HG03064 (cell line): ENCODE measurements around the gene TARDBP.
A peak's percentile ranks its signal among the peaks of the same experiment; 100 is the strongest.
"Not testable (repeated sequence)": the region's sequence is repeated elsewhere in the genome, so short reads cannot be mapped to it uniquely, and the experiment has no call there.

Experiments
- ATAC-seq: cut with Tn5 transposase; IDR thresholded peaks from one replicate; pipeline ENCODE4 v1.9.1; 2021; ENCODE audit warnings: low read depth; ENCODE audit not compliant: unreplicated experiment

TARDBP gene

DNA sequence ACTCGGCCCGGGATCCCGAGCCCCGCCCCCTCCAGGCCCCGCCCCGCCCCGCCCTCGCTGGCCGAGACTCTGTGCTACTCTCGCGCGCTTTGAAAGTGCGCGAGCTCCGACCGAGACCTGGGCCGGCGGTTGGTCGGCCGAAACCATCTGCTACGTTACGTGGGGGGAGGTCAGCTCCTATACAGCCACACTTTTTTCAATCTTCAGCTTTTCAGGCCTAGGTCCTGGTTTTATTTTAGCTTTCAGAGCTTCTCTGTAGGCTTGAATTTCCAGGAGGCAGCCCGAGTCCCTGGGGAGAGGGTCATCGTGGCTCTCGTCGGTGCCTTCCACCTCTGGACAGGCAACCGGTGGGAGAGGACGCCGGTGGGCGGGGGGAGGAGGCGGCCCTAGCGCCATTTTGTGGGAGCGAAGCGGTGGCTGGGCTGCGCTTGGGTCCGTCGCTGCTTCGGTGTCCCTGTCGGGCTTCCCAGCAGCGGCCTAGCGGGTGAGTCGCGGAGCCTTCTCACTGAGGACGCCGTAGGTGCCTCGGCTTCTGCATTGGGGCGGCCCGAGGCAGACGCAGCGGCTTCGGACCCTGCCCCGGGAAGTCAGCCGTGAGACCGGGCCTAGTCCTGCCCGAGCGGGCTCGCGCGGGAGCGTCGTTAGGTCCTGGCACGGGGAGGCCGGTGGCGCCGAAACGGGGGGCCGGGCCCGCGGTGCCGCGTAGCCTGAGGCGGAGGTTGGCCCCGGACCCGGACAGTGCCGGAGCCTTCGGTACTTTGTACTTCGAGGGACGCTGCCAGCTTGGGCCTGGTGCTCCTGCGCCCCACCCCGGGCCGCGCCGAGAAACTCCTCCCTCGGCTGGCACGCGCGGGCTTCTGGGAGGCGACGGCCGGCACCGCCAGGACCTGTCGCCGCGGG is at the start of gene TARDBP:
TSS of gene TARDBP (plus strand) at position 395 of the 900 bp plus-strand sequence. CDS start 1,074 bp downstream, outside the sequence.
- ATAC-seq: peak; percentile 82

DNA sequence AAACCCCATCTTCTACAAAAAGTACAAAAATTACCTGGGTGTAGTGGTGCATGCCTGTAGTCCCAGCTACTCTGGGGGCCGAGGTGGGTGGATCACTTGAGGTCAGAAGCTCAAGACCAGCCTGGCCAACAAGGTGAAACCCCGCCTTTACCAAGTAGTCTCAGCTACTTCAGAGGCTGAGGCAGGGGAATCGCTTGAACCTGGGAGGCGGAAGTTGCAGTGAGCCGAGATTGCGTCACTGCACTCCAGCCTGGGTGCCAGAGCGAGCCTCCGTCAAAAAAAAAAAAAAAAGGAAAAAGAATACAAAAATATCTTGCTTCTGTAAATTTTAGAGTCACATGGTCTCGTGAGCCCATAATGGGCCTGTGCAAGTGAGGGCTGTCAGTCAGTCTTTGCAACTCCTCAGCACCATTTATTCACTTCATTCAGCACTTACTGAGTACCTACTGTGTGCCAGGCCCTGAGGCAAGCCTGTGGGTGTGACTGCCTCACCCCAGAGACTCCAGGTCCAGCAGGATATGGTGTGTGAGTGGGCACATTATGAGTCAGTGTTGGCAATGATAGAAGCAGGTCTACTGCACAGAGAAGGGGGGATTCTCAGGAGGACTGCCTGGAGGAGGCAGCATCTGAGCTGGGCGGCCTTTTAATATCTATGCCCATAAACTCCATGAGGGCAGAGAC is 46.8 kb upstream of the TARDBP start:
- no peak for ATAC-seq

DNA sequence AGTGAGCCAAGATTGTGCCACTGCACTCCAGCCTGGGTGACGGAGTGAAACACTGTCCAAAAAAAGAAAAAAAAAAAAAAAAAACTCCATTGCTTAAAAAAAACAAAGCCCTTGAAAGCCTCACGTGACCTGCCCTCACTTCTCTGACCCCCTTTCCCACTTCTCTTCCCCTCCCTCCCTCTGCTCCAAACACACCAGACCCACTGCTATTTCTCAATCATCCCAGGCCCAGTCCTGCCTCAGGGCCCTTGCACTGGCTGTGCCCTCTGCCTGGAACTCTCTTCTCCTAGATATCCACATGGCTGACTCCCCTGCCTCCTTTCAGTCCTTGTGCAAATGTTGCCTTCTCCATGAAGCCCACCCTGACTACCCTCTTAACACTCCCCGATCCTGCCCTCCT is 45.4 kb upstream of the TARDBP start:
- no peak for ATAC-seq

DNA sequence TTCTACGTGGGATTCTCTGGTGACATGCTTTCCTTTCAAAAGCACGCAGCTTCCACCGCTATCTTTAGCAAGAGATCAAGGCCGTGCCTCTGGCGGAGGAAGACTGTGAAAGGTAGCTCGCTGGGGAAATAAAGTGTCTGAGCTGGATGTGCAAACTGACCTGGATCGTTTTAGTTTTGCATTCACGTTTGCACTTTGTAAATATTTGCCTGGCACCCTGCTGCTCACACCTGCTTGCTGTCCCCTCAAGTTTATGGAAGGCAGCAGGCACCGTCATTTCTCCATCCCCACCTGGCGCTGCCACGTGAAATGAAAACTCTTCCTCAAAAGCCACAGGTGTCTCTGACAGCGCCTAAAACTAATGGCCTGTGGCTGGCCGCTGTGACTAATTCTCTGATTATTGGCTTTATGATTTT is 44.0 kb upstream of the TARDBP start:
- ATAC-seq: no peak

DNA sequence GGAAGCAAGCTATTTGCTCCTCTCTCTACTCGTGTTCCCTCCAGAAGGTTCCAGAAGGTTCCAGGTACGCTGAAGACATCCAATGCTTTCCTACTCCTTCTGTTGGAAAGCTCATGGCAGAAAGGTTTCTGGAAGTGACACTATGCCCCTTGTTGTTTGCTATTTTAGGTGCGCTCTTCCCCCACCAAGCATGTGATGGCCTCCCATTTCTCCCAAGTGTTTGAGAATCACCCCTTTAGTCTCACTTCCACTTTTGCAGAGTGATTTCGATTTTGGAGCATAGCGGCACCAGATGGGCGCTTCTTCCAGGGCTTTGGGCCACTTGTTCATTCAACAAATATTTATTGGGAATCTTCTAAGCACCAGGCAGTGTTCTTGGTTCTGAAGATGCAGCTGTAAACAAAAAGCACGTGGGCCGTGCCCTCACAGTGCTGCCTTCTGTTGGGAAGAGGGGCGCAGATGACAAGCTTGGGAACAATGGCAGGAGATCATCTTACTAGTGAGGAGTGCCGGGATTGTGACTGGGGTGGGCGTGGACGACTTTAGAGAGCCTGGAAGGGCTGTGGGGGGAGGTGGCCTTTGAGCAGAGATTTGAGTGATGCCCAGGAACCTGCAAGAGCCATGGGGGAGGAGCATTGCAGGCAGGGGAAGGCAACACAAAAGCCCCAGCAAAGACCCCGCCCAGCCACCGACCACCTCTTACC is 43.0 kb upstream of the TARDBP start:
- no peak for ATAC-seq

DNA sequence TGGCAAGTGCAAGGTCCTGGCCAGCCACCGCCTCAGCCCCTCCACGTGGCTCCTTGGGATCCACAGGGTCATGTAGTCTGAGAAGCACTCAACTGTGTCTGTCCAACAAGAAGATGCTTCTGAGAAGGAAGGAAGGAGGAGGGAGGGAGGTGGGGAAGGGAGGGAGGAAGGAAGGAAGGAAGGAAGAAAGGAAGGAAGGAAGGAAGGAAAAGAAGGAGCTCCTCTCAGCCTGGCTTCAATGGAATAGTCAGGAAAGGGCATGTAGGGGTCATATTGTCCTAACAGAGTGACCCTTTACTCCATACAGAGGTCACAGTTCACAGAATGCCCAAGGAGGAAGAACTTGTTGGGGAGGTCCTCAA is 42.5 kb upstream of the TARDBP start:
- ATAC-seq: no peak

DNA sequence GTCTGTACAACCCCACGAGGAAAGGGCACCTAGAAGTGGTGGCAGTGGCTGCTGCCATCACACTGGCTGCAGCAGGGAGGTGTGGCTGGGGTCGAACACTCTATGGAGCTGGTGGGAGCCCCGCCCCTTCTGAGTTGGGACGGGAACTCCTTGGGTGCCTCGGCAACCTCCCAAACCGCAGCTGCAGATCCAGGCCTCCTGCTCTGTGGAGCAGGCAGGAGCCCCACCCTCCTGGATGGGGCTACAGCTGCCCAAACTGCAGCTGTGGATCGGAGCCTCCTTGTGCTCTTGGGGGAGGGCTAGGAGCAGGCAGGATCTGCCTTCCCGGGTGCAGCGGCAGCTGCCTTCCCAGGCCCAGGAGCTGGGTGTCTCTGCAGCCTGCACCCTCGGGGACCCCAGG is 38.9 kb upstream of the TARDBP start:
- ATAC-seq: no peak

DNA sequence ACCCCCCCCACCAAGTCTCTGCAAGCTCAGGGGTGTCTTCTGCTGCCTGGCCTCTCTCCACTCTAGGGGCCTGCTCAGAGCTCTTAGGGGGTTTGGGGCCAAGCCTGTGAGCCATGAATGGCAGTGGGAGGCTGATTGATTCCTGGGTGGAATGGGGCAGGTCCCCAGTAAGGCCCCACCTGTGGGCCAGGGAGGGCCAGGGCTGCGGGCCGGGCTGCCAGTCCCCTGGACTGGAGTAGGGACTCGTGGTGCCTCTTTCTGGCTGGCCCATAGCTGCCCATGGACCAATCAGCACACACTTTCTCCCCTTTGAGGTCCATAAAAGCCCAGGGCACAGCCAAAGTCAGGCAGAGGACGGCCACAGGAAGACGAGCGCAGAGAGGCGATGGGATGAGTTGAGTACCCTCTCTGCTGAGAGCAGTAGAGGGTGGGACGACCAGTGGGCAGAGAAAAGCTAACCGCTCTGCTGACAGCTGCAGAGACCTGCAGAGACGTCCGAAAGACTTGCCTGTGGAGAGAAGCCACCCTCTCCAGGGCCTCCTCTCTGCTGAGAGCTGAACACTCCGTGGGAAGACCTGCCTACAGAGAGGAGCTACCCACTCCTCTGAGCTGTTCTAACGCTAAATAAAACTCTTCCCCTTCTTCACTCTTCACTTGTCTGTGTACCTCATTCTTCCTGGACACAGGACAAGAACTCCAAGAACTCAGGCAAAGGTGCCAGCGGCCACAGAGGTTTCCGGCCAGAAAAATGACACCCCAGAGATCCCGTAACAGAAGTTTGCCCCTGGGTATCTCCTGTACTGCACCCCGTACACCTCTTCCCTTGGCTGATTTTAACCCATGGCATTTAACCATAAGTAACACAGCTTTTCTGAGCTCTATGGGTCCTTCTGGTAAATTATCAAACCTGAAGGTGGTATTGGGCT is 38.2 kb upstream of the TARDBP start:
- ATAC-seq: no peak

DNA sequence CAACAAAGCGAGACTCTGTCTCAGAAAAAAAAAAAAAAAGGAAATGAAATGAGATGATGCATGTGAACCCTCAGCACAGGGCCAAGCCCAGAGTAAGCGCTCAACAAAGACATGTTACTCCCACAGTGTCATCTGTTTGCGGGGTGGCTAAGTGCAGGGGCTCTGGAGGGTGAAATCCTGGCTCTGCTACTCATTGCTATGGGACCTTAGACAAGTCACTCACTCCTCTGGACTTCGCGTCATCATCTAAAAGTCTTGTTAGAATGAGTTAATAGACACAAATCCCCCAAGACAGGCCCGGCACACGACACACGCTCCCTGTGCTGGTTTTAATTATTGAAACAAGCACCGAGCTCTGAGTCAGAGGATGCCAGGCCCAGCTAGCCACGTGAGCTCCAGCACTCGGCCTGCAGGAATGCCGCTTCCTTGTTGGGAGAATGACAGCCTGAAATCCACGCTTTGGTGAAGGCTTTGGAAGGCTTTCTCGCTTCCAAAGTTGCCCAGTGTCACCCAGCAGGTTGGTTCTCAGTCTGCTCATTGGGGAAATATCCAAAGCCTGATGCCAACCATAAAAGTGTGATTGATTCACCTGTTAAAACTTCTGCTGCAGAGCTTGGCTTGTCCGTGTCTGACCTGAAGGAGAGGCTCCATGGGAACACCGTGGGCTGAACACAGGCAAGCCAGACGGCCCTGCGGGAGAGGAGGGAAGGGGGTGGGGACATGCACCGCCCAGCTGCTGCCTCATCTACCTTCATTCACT is 36.7 kb upstream of the TARDBP start:
- ATAC-seq: no peak

DNA sequence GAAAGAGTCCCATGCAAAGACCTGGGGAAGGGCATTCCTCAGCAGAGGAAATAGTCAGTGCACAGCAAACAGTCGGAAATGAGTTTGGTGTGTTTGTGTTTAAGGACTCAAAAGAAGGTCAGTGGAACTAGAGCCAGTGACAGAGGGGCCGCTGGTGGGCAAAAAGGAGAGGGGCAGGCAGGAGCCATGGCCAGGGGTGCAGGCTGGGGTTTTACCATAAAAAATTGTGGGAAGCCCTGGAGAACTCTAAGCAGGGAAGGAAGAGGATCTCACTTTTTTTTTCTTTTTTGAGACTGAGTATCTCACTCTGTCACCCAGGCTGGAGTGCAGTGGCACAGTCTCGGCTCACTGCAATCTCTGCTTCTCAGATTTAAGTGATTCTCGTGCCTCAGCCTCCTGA is 33.7 kb upstream of the TARDBP start:
- ATAC-seq: no peak

DNA sequence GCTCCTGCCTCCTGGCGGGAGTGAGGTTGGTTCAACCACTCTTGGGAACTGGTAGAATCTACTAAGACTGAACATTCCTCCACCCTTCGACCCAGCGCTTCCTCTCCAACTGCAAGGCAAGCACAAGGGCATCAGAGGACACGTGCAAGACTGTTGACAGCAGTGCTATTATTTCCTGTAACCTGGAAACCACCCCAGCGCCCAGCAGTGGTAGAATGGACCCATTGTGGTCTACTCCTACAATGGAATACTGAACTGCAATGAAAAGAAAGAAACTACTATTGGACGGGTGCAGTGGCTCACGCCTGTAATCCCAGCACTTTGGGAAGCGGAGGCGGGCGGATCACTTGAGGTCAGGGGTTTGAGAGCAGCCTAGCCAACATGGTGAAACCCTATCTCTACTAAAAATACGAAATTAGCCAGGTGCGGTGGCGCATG is 33.0 kb upstream of the TARDBP start:
- ATAC-seq: no peak

DNA sequence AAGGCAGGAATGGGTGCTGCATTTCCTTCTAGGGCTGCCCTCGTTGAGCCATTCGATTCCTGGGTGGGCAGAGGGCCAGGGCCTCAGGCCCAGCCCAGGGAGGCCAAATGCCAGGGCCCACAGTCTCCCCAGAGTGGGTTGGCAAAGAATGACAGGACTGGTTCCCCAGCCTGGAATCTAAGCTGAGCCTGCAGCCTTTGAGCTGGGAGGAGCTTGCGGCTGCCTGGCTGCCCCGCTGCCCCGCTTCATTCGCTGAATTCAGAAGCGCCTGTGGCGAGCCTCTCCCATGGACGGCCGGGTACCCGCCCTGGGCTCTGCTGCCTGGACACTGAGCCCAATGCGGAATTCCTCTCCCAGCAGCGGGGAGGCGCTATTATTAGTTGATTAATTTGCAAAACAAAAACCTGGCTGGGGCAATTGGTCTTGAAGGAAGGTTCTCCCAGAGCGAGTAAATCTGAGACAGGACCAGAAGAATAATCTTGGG is 32.3 kb upstream of the TARDBP start:
- ATAC-seq: no peak

DNA sequence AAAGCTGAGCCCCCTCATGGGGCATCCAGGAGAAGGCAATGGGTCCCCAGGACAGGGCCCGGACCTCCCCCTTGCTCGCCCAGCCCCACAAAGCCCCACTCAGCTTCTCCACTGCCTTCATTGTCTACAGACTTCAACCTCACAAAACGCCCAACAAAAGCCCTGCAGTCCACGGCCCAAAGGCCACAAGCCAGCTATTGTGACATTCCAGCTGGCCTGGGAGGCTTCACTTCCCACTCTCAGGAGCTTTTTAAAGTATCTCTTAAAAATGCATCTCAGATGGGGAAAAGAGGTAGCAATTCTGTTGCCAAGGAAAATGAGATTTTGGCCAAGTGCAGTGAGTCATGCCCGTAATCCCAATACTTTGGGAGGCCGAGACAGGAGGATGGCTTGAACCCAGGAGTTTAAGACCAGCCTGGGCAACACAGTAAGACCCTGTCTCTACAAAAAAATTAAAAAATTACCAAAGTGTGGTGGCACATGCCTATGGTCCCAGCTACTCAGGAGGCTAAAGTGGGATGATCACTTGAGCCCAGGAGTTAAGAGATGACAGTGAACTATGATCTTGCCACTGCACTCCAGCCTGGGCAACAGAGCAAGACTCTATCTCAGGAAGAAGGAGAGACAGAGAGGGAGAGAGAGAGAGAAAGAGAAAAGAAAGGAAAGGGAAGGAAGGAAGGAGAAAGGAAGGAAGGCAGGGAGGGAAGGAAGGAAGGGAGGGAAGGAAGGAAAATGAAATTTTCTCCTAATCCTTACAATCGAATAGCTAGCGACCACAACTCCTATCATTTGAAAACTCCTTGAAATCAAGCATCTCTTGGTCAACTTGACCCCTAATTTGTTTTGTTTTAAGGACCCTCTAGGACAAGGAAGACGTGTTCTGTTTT is 31.4 kb upstream of the TARDBP start:
- ATAC-seq: no peak

DNA sequence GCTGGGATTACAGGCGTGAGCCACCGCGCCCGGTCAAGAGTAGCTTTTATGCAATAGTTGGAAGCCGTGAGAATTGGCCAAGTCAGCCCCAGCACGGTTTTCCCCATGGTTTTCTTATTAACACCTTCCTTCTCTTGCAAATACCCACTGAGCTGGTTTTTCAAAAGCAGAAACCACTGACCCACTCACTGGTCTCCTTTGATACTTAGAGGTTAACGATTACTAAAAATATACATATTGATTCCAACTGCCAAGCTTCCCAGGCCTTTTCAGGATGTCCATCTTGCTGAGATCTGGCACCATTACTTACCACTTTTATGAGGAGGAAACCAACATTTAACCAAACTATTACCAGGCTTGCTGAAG is 25.9 kb upstream of the TARDBP start:
- ATAC-seq: no peak

DNA sequence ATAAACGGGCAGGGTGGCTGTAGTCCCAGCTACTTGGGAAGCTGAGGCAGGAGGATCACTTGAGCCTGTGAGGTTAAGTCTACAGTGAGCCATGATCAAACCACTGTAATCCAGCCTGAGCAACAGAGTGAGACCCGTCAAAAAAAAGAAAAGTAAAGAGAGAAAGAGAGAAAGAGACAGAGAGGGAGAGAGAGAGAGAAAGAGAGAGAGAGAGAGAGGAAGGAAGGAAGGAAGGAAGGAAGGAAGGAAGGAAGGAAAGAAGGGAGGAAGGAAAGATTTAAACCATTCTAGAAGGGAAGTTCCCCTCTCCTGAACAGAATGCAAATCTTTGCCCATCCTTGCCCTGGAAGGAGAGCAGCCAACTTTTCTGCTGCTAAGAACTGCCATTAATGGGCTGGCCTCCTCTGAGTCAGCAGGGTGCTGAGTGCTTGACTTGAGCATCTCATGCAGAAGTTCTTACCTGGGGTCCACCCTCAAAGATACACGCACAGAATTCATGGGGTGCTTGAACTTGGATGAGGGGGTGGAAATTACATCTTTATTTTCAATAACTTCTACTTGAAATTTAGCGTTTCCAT is 24.5 kb upstream of the TARDBP start:
- ATAC-seq: no peak

DNA sequence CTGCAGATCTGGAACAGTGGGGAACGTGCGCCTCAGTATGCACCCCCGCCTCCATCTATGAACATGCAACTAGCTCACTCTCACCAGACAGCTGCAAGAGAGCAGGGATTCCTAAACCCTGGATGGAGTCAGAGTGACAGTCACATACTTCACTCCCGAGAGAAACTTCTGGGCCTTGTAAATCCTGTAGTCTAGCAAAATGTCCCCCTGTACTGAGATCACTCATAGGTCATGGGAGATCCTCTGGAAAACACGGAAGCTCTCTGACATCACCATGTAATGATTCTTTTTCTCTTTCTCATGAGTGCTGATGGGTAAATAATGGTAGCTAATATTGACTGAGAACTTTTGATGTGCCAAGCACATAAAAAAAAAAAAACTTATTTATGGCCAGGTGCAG is 23.4 kb upstream of the TARDBP start:
- no peak for ATAC-seq

DNA sequence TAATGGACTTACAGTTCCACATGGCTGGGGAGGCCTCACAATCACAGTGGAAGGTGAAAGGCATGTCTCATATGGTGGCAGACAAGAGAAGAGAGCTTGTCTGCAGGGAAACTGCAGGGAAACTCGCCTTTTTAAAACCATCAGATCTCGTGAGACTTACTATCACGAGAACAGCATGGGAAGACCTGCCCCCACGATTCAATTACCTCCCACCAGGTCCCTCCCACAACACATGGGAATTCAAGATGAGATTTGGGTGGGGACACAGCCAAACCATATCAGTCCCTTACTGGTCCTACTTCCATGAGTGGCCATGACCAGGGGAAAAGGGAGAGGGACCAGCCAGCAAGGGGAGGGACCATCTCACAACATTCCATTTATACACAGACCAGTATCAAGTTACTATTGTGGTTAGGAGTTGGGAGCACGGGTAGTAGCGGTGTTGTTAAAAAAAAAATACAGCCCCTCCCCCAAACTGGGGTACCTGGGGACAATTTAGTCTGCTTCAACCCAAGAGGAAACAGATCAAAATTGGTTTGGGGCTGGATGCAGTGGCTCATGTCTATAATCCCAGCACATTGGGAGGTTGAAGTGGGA is 22.4 kb upstream of the TARDBP start:
- ATAC-seq: not testable (repeated sequence)

DNA sequence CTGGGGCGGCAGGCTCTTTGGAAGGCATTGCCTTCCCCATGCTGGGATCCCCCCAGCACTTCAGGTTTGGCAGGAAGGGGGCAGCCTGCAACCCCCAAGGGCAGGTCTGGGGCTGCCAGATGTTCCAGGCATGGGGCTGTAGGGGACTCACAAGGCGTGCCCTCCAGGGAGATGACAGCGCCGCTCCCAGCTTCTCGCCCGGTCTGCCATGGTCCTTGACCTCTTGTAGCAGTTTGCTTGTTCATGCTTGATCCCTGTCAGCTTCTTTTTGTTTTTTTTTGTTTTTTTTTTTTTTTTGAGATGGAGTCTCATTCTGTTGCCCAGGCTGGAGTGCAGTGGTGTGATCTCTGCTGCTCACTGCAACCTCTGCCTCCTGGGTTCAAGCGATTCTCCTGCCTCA is 21.6 kb upstream of the TARDBP start:
- ATAC-seq: no peak
